HepG2 (cell line): ENCODE results near the gene SEL1L2. TPM values are rescaled to one million over a fixed set of nuclear protein-coding genes. Genes with fewer than 3 reads are reported as not detected.

ENCODE experiments used
- ATM ChIP-seq: fragments of 450-650 bp; IDR thresholded peaks from 2 replicates; pipeline ENCODE4 v1.7.1; 2017; ENCODE audit warnings: mild to moderate bottlenecking, borderline replicate concordance
- CCDC6 ChIP-seq: sonication (generic); formaldehyde crosslinking; IDR thresholded peaks from 2 replicates; pipeline ENCODE4 v1.8.1; 2022; ENCODE audit warnings: mild to moderate bottlenecking, missing genetic modification reagents, moderate library complexity
- ETV5 ChIP-seq: IDR thresholded peaks from 2 replicates; pipeline ENCODE4 v1.6.1; 2018; ENCODE audit warnings: missing biosample characterization, missing genetic modification reagents, inconsistent platforms, borderline replicate concordance
- FOXP1 ChIP-seq, 2 experiments: fragments of 450-650 bp in 1 of 2; IDR thresholded peaks; 2 replicates each; pipeline ENCODE4 v1.6.1; 2017 to 2018; ENCODE audit warnings: antibody characterized with exemption in 1 of 2
- GABPA ChIP-seq, 2 experiments: IDR thresholded peaks; 2 replicates each; pipeline ENCODE4 v1.6.1; 2011 to 2016; ENCODE audit warnings: low read depth in 2 of 2, low read length in 1 of 2, missing biosample characterization in 1 of 2, missing genetic modification characterization in 1 of 2
- KLF12 ChIP-seq: sonication (generic); formaldehyde crosslinking; IDR thresholded peaks from 2 replicates; pipeline ENCODE4 v1.4.0; 2020; ENCODE audit warnings: missing genetic modification reagents, borderline replicate concordance
- MTA1 ChIP-seq: sonication (generic); formaldehyde crosslinking; IDR thresholded peaks from 2 replicates; pipeline ENCODE4 v1.4.0; 2020; ENCODE audit warnings: missing genetic modification reagents, mild to moderate bottlenecking, borderline replicate concordance
- NRL ChIP-seq: sonication (generic); formaldehyde crosslinking; IDR thresholded peaks from 2 replicates; pipeline ENCODE4 v1.5.0; 2020; ENCODE audit warnings: missing genetic modification reagents, mild to moderate bottlenecking, moderate library complexity, borderline replicate concordance
- PPARG ChIP-seq: conservative IDR thresholded peaks from 2 replicates; pipeline ENCODE4 v1.6.1; 2016; ENCODE audit warnings: missing biosample characterization, missing genetic modification reagents
- RAD51 ChIP-seq: fragments of 450-650 bp; IDR thresholded peaks from 2 replicates; pipeline ENCODE4 v1.6.1; 2016; ENCODE audit warnings: borderline replicate concordance
- REPIN1 ChIP-seq: sonication (generic); formaldehyde crosslinking; IDR thresholded peaks from 2 replicates; pipeline ENCODE4 v1.8.0; 2022; ENCODE audit warnings: missing genetic modification reagents, low read depth, mild to moderate bottlenecking, borderline replicate concordance
- SAP130 ChIP-seq: IDR thresholded peaks from 2 replicates; pipeline ENCODE4 v1.6.1; 2016; ENCODE audit warnings: low read depth
- TEAD3 ChIP-seq: optimal IDR thresholded peaks from 2 replicates; pipeline ENCODE3; 2016; ENCODE audit warnings: borderline replicate concordance
- YEATS4 ChIP-seq: sonication (generic); formaldehyde crosslinking; IDR thresholded peaks from 2 replicates; pipeline ENCODE4 v1.4.0; 2020; ENCODE audit warnings: missing genetic modification reagents, borderline replicate concordance
- ZMAT3 ChIP-seq: sonication (generic); formaldehyde crosslinking; conservative IDR thresholded peaks from 2 replicates; pipeline ENCODE4 v1.7.0; 2021; ENCODE audit warnings: missing genetic modification reagents
- ZNF3 ChIP-seq: IDR thresholded peaks from 2 replicates; pipeline ENCODE4 v1.7.0; 2017; ENCODE audit warnings: inconsistent platforms
- ZNF326 ChIP-seq: sonication (generic); formaldehyde crosslinking; IDR thresholded peaks from 2 replicates; pipeline ENCODE4 v1.4.0; 2020; ENCODE audit warnings: missing genetic modification reagents, borderline replicate concordance
- ZNF337 ChIP-seq: sonication (generic); formaldehyde crosslinking; IDR thresholded peaks from 2 replicates; pipeline ENCODE4 v1.5.1; 2020; ENCODE audit warnings: missing genetic modification reagents, low read depth, mild to moderate bottlenecking, borderline replicate concordance
- ZNF607 ChIP-seq: sonication (generic); formaldehyde crosslinking; IDR thresholded peaks from 2 replicates; pipeline ENCODE4 v1.5.1; 2020; ENCODE audit warnings: missing genetic modification reagents, mild to moderate bottlenecking, borderline replicate concordance
- ZNF788 ChIP-seq: sonication (generic); formaldehyde crosslinking; IDR thresholded peaks from 2 replicates; pipeline ENCODE4 v1.5.0; 2020; ENCODE audit warnings: mild to moderate bottlenecking, missing genetic modification reagents, borderline replicate concordance
- polyA plus RNA-seq, 8 experiments: library from polyadenylated mRNA; depleted of rRNA in 3 of 8; stranded (reverse) in 7 of 8; unstranded in 1 of 8; fragments of >200 nt; fragmentation: Illumina TruSeq in 4 of 8; extraction: Trizol in 4 of 8; gene quantifications; 2 replicates each; pipeline versions ENCODE4 v1.2.1 to v1.2.3, GENCODE V29; 2011 to 2016; ENCODE audit warnings: low read depth in 4 of 8, missing spikeins in 1 of 8, mixed read lengths in 1 of 8; ENCODE audit not compliant: insufficient read depth in 1 of 8
- total RNA-seq, 5 experiments: library from RNA; depleted of rRNA; stranded (reverse); fragments of >200 nt; fragmentation: Illumina TruSeq; extraction: Trizol; gene quantifications; 2 replicates each; pipeline ENCODE4 v1.2.3, GENCODE V29; 2016; ENCODE audit warnings: low read depth in 1 of 5
- TF ChIP-seq, protein P1 (sequence below): sonication (generic); formaldehyde crosslinking; IDR thresholded peaks from 2 replicates; pipeline ENCODE4 v1.5.0; 2020; ENCODE audit warnings: missing genetic modification reagents, mild to moderate bottlenecking, borderline replicate concordance
- TF ChIP-seq, protein P2 (sequence below): sonication (generic); IDR thresholded peaks from 2 replicates; pipeline ENCODE4 v1.6.1; 2016; ENCODE audit warnings: low read depth, borderline replicate concordance
- TF ChIP-seq, protein P3 (sequence below): sonication (generic); formaldehyde crosslinking; IDR thresholded peaks from 2 replicates; pipeline ENCODE4 v1.4.0; 2020; ENCODE audit warnings: low read depth, mild to moderate bottlenecking, missing genetic modification reagents
- TF ChIP-seq, protein P4 (sequence below): sonication (generic); formaldehyde crosslinking; IDR thresholded peaks from 2 replicates; pipeline ENCODE4 v1.5.1; 2020; ENCODE audit warnings: mild to moderate bottlenecking, moderate library complexity, missing genetic modification reagents
- TF ChIP-seq, protein P5 (sequence below): IDR thresholded peaks from 2 replicates; pipeline ENCODE4 v1.6.1; 2016; ENCODE audit warnings: low read depth, control low read depth

SEL1L2 gene
- total and polyA plus RNA-seq, 2 of the 13 experiments (the other 11 are each of a cell fraction or from before 2014, with no cell fraction given), result not detected

DNA sequence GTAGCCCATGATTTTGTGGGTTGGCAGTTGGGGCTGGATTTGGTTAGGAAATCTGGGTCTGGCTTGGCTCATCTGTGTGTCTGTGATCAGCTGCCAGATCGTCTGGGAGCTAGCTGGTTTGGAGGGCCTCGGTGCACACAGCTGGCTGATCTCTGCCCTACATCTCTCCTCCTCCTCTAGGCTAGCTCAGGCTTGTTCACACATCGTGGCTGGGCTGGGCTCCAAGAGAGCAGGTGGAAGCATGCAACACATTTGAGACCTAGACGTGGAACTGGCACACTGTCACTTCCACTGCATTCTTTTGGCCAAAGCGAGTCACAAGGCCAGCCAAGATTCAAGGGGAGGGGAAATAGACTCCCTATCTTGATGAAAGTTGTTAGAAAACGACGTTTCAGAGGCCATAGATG is 189.7 kb downstream of the SEL1L2 start (continued):
- TF ChIP-seq ZNF326 (CRISPR knock-in tag), result no peak
- TF ChIP-seq, protein P1, sequence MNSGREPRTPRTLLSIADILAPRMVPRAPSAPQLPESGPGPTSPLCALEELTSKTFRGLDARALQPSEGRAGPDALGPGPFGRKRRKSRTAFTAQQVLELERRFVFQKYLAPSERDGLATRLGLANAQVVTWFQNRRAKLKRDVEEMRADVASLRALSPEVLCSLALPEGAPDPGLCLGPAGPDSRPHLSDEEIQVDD (CRISPR knock-in tag), result no peak
- TF ChIP-seq FOXP1 (IDR thresholded peaks at IDR 0.05), result no peak
- TF ChIP-seq FOXP1 (CRISPR knock-in tag; IDR thresholded peaks at IDR 0.05), result 0 out of 2 replicates have a peak, but pooled peaks have one; percentile 6
- peak; percentile 92 for TF ChIP-seq ZNF788 (CRISPR knock-in tag)
- TF ChIP-seq, protein P2, sequence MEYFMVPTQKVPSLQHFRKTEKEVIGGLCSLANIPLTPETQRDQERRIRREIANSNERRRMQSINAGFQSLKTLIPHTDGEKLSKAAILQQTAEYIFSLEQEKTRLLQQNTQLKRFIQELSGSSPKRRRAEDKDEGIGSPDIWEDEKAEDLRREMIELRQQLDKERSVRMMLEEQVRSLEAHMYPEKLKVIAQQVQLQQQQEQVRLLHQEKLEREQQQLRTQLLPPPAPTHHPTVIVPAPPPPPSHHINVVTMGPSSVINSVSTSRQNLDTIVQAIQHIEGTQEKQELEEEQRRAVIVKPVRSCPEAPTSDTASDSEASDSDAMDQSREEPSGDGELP, result peak; percentile 97
- TF ChIP-seq TEAD3 (CRISPR knock-in tag), result peak; percentile 81
- peak; percentile 75; the same call in 1 of the 2 replicates for TF ChIP-seq NRL (CRISPR knock-in tag)
- TF ChIP-seq ZNF337 (CRISPR knock-in tag), result no peak
- peak; percentile 65; the same call in 1 of the 2 replicates for TF ChIP-seq ZMAT3 (CRISPR knock-in tag)
- no peak for TF ChIP-seq ZNF607
- peak; percentile 96 for TF ChIP-seq PPARG
- TF ChIP-seq ZNF3, result no peak
- 0 out of 2 replicates have a peak, but pooled peaks have one; percentile 82 for TF ChIP-seq MTA1 (CRISPR knock-in tag)
- no peak for TF ChIP-seq ATM
- TF ChIP-seq CCDC6, result peak; percentile 75; the same call in 1 of the 2 replicates
- peak; percentile 72; the same call in 1 of the 2 replicates for TF ChIP-seq REPIN1 (CRISPR knock-in tag)
- TF ChIP-seq, protein P3, sequence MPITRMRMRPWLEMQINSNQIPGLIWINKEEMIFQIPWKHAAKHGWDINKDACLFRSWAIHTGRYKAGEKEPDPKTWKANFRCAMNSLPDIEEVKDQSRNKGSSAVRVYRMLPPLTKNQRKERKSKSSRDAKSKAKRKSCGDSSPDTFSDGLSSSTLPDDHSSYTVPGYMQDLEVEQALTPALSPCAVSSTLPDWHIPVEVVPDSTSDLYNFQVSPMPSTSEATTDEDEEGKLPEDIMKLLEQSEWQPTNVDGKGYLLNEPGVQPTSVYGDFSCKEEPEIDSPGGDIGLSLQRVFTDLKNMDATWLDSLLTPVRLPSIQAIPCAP (CRISPR knock-in tag), result no peak
- TF ChIP-seq YEATS4 (CRISPR knock-in tag), result peak; percentile 48; the same call in 1 of the 2 replicates
- TF ChIP-seq, protein P4, sequence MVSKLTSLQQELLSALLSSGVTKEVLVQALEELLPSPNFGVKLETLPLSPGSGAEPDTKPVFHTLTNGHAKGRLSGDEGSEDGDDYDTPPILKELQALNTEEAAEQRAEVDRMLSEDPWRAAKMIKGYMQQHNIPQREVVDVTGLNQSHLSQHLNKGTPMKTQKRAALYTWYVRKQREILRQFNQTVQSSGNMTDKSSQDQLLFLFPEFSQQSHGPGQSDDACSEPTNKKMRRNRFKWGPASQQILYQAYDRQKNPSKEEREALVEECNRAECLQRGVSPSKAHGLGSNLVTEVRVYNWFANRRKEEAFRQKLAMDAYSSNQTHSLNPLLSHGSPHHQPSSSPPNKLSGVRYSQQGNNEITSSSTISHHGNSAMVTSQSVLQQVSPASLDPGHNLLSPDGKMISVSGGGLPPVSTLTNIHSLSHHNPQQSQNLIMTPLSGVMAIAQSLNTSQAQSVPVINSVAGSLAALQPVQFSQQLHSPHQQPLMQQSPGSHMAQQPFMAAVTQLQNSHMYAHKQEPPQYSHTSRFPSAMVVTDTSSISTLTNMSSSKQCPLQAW (CRISPR knock-in tag), result peak; percentile 59; the same call in 1 of the 2 replicates
- TF ChIP-seq SAP130 (CRISPR knock-in tag), result peak; percentile 73
- TF ChIP-seq KLF12, result no peak
- TF ChIP-seq GABPA (IDR thresholded peaks at IDR 0.05; ENCODE audit: low read depth, low read length), result no peak
- TF ChIP-seq GABPA (CRISPR knock-in tag; IDR thresholded peaks at IDR 0.05; ENCODE audit: low read depth), result no peak
- TF ChIP-seq, protein P5, sequence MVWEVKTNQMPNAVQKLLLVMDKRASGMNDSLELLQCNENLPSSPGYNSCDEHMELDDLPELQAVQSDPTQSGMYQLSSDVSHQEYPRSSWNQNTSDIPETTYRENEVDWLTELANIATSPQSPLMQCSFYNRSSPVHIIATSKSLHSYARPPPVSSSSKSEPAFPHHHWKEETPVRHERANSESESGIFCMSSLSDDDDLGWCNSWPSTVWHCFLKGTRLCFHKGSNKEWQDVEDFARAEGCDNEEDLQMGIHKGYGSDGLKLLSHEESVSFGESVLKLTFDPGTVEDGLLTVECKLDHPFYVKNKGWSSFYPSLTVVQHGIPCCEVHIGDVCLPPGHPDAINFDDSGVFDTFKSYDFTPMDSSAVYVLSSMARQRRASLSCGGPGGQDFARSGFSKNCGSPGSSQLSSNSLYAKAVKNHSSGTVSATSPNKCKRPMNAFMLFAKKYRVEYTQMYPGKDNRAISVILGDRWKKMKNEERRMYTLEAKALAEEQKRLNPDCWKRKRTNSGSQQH (CRISPR knock-in tag), result 0 out of 2 replicates have a peak, but pooled peaks have one; percentile 55
- 0 out of 2 replicates have a peak, but pooled peaks have one; percentile 33 for TF ChIP-seq ETV5 (CRISPR knock-in tag)
- no peak for TF ChIP-seq RAD51
